ENCODE measurements around the gene SDF2L1.

The SDF2L1 gene

GRCh38 chr22:21693333-21693998 lies 51.4 kb downstream of the SDF2L1 start:
- no peaks in the 10 kb centered on the region for H3K27me3 ChIP-seq
- H3K27ac ChIP-seq: peak overlapping the region; percentile 20; the same call in 1 of the 2 replicates
- H3K36me3 ChIP-seq: peaks cover 70% of the 10 kb centered on the region
- peaks cover 8% of the 10 kb centered on the region; the same call in 1 of the 2 replicates for H4K20me1 ChIP-seq
- no peak for TF ChIP-seq Cebpa-rat (IDR thresholded peaks at IDR 0.05)
- H3K9me3 ChIP-seq: no peaks in the 10 kb centered on the region
- peaks cover 68% of the 10 kb centered on the region for H3K4me1 ChIP-seq
- no peak overlapping the region for H3K4me2 ChIP-seq
- no peak overlapping the region for H3K9ac ChIP-seq
- no peak overlapping the region for H3K4me3 ChIP-seq

Measured in BLaER1 (cell line).